Stimulated activated CD8-positive, alpha-beta memory T cell treated with anti-CD3 and anti-CD28 coated beads, Interleukin-7, amount 100 ng/mL, for 1 hour (primary cell): ENCODE data around the gene TMEM50B.
"Not testable (repeated sequence)": the region's sequence is repeated elsewhere in the genome, so short reads cannot be mapped to it uniquely, and the experiment has no call there.

Experiments used
- DNase-seq, 2 donors: peaks; one replicate each; pipeline ENCODE4 v3.0.0-alpha.2; 2020; ENCODE audit warnings: low read depth in 2 of 2

Gene TMEM50B

DNA sequence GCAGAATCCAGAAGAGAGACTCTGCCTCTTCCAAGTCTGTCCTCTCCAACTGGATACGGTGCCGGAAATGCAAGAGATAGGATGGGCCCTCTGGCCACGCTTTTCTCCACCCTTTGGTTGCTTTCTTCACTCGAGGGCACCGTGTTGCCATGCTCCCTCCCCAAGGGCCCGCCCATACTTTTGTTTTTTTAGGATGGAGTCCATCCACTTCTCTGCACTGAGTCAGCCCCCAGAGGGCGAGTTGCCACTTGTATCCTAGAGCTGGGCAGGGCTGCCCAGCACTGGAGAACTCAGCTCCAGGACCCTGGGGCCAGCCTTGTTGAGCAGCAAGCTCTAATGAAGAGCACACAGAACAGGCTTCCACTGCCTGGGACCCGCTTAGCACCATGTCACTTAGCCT lies 51.1 kb downstream of the TMEM50B start:
- no peak for DNase-seq

DNA sequence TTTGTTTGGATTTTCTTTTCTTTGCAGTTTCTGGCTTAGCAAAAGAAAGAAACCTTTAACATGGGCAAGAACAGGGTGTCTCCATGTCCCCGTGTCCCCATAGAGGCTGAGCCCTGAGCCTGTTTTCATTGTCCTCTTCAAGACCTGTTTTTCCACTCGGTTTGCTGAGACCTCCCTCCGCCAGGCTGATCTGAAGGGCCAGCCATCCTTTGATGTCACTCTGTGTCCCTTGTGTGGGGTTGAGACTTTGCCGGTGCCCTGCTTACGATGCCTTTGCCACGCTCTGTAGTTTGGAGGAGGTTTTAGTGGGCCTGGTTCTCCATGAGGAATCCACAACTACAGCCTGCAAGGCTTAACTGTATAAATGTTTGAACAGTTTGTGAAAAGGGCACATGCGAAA lies 52.7 kb downstream of the TMEM50B start:
- DNase-seq, result no peak

DNA sequence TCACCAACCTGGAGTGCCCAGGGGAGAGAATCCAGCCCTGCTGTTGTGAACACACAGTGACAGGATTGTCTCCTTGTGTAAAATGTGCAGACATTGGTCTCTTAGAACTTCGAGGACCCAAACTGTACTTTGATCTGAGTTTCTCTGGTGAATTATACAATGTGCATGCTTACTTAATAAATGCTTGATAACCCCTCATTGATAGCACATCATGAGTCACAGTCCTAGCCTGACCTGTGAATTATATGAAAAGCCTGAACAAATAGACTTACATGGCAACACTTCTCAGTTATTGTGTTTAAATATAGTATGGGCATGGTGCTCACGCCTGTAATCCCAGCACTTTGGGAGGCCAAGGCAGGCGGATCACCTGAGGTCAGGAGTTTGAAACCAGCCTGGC lies 53.9 kb downstream of the TMEM50B start:
- DNase-seq, result no peak

DNA sequence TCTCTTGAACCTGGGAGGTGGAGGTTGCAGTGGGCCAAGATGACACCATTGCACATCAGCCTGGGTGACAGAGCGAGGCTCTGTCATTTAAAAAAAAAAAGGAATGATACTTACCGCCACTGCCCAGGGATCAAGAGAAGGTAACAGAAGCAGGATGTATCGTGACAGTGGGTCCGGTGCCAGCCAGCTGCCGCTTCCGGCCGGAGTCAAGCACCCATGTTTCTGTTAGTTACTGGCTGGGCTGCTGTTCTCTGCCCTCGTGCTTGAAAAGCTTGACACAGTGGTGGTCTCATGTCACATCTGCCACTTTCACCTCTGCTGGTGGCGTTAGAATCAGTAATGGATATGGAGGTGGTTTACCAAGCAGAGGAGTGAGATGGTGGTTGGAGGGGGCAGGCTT lies 55.6 kb downstream of the TMEM50B start:
- DNase-seq, result no peak

DNA sequence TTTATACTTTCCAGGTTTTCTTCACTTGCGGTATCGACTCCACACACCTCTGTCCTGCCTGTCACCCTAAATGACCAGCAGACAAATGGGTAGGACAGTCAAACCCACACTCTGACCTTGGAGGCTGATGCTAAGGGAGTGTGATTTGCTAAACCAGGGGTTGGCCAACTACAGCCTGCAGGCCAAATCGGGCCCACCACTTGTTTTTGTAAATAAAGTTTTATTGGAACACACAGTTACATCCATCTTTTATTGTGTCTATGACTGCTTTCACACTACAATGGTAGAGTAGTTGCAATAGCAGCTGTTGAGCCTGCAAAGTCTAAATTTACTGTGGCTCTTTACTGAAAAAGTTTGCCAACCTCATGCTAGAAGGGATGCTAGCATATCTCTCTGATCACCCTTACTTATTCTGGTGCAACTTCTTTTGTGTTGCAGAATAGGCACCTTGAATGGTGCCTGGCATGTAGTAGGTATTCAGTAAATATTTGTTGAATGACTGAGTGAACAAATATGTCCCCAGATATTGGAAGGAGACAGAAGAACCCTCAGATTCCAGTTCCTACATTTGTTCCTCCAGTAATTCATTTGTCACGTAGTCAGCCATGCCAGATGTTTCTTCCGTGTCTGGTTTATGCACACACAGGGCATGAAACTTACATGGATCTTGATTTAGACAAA lies 57.9 kb downstream of the TMEM50B start:
- DNase-seq, result no peak

DNA sequence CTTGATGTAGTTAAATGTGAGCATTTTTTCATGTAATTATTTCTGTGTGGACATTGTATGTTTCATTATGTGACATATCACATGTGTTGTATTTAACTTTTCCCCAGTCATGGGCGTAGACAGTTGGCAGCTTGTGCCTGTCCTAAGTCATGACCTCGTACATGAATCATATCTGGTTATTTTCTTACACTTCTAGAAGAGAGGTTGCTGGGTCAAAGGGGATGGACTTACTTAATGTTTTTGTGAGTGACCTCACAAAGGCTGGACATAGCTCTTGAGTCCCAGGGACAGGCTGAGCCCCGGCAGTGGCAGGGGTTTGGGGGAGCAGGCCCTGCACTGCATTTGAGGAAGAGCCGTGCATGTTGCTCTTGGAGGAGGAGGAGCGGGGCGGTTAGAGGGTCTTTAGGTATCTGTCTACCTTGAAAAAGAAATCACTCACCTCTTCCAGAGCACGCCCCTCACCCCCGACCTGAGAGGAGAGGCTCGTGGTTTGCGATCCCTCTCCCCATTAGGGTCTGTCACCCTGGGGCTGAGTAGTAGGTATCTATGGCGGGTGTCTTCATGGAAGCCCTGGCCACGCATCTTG lies 60.1 kb downstream of the TMEM50B start:
- no peak for DNase-seq

DNA sequence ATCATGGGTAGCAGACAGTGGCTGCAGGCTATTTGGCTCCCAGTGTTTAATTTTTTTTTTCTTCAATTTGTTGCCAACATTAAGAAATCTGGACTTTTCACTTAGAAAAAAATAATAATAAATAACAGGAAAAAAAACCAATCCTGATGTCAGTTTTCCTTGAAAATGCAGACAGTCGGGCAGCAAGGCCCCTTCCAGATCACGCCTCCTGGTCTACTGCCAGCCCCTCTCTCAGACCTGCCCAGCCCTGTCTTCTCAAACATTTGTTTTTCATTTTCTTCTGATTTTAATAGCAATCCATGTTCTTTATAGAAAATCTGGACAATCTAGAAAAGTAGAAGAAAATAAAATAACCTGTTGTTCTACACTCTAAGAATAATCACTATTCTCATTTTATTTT lies 61.1 kb downstream of the TMEM50B start:
- DNase-seq, result no peak

DNA sequence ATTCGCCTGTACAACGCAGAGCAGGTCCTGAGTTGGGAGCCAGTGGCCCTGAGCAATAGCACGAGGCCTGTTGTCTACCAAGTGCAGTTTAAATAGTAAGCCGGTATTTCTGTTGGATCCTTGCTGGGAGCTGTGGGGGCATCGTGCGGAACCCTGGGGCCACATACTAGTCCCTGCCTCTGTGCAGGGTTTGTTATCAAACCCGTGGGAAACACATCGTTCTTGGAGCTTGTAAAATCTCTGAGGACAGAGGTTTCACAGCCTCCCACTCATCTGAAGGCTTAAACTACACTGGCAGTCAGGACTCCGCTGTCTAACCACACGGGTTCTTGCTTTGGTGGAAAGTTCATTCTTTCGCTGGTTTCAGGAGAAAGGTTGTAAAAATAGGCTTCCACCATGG lies 64.8 kb downstream of the TMEM50B start:
- no peak for DNase-seq

DNA sequence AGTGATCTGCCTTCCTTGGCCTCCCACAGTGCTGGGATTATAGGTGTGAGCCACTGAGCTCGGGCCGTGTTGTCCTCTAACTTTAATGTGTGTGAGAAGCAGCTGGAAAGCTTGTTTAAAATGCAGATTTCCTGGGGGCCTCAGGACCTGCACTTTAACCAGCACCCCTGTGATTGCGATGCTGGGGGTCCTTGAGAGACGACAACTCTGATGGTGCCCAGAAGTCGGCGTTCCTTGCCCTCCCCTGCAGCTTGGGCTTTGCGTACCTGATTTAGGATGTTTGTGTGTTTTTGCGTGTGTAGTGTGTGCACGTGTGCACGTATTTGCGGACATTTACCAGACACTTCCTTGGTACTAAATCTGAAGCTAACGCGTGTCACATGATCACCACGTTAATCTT lies 65.7 kb downstream of the TMEM50B start:
- no peak for DNase-seq

DNA sequence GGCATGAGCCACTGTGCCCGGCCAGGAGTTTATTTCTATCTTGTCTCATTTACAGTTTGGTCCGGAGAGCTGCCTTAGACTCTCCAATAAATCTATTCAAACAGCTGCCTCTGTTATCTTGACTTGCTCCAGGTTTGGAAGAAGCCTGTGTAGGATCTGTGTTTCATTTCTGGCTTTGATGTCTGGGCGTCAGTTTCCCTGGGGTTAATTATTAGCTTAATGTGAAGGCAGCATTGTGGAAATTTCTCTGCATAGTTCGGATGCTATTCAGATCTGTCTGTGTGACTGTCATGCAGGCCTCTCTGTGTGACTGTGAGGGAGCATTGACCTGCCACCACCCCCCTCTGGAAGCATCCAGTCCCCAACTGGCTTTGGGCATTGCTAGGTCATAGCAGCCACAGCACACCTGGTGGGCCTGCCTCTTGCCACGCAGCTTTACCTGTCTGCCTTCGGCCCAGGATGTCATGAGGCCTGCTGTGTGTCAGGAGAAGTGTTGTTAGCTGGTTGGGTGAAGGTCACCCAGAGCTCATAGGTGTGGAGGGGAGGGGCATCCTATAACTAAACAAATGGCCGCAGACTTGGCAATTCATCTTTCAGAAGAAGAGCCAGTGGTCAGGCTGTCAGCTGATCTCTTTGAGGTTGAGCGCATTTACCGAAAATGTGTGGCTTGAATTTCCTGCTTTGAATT lies 66.8 kb downstream of the TMEM50B start:
- no peak for DNase-seq

DNA sequence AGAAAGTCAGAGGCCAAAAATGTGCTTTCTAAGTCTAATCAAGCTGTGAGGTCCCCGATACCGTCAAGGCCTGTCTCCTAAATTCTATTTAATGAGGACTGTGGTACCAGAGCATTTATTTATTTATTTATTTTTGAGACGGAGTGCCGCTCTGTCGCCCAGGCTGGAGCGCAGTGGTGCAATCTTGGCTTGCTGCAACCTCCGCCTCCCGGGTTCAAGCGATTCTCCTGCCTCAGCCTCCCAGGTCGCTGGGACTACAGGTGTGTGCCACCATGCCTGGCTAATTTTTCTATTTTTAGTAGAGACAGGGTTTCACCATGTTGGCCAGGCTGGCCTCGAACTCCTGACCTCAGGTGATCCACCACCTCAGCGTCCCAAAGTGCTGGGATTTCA lies 67.3 kb downstream of the TMEM50B start:
- not testable (repeated sequence) for DNase-seq

DNA sequence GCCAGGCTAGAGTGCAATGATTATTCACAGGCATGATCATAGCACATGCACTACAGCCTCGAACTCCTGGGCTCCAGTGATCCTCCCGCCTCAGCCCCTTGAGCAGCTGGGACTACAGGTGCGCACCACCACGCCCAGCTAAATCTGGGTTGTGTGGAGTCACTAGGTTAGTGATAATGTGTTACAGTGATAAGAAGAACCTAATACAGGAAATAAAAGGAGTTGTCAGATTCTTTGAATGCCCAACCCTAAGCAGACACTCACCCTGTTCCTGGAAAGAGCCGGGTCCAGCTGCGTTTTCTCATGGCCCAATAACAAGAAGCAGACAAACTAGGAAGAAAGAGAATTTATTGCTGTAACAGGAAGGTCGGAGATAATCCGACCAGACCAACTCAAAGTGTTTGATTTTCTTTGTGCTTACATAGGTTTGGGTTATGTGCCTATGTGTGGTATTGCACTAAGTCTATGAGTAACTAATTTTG lies 67.8 kb downstream of the TMEM50B start:
- no peak for DNase-seq

DNA sequence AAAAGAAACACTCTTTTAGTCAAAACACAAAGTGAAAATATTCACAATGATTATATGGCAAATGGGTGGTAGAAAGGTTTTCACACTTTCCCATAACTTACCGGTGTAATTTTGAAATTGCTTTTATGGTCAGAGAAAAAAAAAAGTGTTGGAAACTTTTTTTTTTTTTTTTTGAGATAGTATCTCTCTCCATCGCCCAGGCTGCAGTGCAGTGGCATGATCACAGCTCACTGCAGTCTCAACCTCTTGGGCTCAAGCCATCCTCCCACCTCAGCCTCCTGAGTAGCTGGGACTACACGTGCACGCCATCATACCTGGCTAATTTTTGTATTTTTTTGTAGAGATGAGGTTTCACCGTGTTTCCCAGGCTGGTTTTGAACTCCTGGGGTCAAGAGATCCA lies 73.3 kb downstream of the TMEM50B start:
- no peak for DNase-seq

DNA sequence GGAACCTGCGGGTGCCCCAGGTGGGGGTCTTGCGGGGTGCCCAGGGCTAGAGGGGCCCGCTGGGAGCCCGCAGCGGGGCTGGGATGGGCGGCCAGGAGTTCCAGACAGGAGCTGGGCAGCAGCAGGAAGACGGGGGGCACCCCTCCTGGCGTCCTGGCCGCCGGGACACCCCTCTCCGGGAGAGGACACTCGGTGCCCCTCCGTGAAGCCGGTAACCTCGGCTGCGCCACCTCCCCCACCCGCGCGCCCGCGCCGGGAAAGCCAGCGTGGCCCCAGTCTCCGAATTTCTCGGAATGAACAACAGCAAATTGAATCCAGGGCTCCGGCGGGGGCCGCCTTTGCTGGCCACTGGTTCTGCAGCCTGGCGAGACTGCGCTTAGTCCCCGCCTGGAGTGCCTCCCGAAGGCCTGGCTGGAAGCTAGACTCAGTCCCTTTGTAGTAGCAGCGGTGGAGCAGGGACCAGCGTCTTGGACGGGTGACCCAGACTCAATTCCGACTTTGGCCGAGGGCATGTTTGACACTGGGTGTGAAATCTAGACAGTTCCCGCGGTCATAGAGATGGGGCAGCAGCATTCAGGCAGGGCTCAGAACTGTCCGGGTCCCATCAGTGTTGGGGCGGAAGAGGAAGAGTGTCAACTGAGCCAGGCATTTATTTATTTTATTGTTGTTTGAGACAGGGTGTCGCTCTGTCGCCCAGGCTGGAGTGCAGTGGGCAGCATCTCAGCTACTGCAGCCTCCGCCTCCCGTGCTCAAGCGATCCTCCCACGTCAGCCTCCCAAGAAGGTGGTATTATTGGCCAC lies 75.8 kb downstream of the TMEM50B start:
- DNase-seq, result no peak

DNA sequence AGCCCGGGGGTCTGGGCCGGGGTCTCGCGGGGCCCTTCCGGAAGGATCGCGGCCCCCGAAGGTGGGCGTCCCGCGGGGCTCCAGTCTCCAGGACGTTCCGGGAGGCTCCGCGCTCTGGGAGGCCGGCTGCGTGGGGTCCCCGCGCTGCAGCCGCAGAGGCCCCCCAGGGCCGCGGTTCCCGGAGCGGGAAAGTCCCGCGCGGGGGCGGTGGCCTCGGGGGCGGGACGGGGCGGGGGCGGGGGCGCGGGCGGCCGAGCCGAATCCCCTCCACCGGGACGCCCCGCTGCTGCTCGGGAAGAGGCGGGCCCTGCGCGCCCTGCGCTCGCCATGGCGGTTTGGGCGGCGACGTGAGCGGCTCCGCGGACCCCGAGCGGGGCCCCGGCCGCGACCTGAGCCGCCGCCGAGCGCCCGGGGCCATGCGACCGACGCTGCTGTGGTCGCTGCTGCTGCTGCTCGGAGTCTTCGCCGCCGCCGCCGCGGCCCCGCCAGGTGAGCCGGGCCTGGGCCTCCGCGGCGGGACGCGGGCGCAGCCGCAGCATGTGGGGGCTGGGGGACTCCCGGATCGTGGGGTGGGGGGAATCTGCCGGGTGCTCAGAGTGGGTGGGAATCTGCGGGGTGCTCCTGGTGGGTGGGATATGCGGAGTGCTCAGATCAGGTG lies 76.5 kb downstream of the TMEM50B start, which contains the start of gene IFNGR2:
TSS of gene IFNGR2 (plus strand) at position 286 of the 658 bp plus-strand sequence. CDS start at position 417, 131 bp downstream.
- no peak for DNase-seq

DNA sequence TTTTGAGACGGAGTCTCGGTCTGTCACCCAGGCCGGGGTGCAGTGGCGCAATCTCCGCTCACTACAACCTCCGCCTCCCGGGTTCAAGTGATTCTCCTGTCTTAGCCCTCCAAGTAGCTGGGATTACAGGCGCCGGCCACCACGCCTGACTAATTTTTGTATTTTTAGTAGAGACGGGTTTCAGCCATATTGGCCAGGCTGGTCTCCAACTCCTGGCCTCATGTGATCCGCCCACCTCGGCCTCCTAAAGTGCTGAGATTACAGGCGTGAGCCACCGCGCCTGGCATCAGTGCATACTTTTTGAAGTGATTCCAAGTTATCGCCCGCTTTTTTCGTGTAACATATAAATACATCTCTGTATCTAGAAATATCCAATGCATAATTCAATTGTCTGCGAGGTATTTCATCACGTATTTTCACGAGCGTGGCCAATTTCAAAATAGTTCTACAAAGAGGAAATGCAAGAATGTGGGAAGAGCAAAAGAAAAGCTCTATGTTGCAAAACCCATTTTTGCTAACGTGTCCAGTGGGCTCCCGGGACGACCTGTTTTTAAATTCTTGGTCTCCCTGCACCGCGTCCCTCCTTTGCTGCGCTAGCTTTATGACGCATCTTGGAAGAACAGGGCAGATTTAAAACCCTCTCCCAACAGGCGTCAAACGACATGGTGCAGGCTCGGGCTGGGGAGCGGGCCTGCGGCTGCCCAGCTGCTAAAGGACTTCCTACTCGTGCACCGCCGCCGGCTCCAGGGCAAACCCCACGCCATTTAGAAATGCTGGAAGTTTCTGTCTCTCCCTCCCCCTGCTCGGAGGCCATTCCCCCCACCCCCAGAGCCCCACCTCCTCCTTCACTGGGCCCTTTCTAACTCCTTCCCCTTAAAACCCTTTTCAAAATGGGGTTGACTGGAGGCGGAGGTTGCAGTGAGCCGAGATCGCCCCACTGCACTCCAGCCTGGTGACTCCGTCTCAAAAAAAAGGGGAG lies 77.5 kb downstream of the TMEM50B start:
- DNase-seq, result no peak

DNA sequence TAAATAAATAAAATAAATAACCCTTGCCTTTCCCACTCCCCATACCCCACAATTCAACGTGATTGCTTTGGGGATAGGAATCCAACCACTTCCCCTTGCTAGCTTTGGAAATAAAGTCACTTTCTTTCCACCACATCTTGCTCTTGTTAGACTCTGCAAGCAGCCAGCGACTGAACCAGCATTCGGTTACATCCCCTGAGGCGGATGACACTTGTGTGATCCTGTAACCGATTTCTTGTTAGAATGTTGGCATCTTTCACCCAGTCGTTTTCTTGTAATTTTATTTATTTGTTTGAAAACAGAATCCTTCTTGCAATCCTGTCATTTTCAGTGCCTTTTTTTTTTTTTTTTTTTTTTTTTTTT lies 78.2 kb downstream of the TMEM50B start:
- no peak for DNase-seq
